ENCODE results near the gene ISLR2.

DNA sequence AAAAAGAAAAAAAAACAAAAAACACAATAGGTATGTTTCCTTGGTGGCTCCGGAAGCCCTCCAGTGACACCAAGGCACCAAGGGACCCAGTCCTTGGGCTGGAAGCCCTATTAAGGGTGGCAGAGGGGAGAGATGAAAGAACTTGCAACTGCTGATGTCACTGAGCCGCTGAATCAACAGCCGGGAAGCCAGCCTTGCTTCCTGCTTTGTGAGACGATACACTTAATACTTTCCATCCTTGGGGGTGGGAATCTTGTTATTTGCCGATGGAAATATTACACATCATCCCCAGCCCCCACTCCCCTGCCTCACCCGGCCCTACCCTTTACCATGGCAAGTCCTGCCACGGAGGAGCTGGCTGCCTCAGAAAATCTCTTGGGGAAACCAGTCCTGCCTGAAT lies 5.6 kb upstream of the ISLR2 start:
- TF ChIP-seq, protein P1, sequence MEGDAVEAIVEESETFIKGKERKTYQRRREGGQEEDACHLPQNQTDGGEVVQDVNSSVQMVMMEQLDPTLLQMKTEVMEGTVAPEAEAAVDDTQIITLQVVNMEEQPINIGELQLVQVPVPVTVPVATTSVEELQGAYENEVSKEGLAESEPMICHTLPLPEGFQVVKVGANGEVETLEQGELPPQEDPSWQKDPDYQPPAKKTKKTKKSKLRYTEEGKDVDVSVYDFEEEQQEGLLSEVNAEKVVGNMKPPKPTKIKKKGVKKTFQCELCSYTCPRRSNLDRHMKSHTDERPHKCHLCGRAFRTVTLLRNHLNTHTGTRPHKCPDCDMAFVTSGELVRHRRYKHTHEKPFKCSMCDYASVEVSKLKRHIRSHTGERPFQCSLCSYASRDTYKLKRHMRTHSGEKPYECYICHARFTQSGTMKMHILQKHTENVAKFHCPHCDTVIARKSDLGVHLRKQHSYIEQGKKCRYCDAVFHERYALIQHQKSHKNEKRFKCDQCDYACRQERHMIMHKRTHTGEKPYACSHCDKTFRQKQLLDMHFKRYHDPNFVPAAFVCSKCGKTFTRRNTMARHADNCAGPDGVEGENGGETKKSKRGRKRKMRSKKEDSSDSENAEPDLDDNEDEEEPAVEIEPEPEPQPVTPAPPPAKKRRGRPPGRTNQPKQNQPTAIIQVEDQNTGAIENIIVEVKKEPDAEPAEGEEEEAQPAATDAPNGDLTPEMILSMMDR (IDR thresholded peaks at IDR 0.05) = no peak
- TF ChIP-seq POLR2A (IDR thresholded peaks at IDR 0.05) = no peak
- TF ChIP-seq EP300 (IDR thresholded peaks at IDR 0.05) = no peak
